ENCODE data around the gene DEFB123.

GRCh38 chr20:31497838-31498540 is 57.6 kb downstream of the DEFB123 start:
- TF ChIP-seq POLR2AphosphoS5 (IDR thresholded peaks at IDR 0.05; ENCODE audit: low read depth, low read length), result no peak
- TF ChIP-seq NFIC (IDR thresholded peaks at IDR 0.05; ENCODE audit: borderline replicate concordance), result no peak
- no peak for TF ChIP-seq EP300 (IDR thresholded peaks at IDR 0.05; ENCODE audit: borderline replicate concordance in 1 of 2, low read depth in 1 of 2, low read length in 1 of 2)
- no peak for TF ChIP-seq RXRA (IDR thresholded peaks at IDR 0.05; ENCODE audit: borderline replicate concordance, low read depth)
- no peak for TF ChIP-seq TCF12 (IDR thresholded peaks at IDR 0.05)
- no peak for TF ChIP-seq SMC3 (IDR thresholded peaks at IDR 0.05; ENCODE audit: low read depth, low read length)
- no peak for TF ChIP-seq RAD21 (IDR thresholded peaks at IDR 0.05; ENCODE audit: low read length)
- 0 out of 2 replicates have a peak, but pooled peaks have one; percentile 33 for TF ChIP-seq RFX5 (IDR thresholded peaks at IDR 0.05; ENCODE audit: low read length)
- no peak for TF ChIP-seq CTCF (IDR thresholded peaks at IDR 0.05)
- TF ChIP-seq MXI1 (IDR thresholded peaks at IDR 0.05; ENCODE audit: low read depth, low read length), result no peak
- no peak for TF ChIP-seq CHD2 (IDR thresholded peaks at IDR 0.05; ENCODE audit: low read length, partially characterized antibody)
- TF ChIP-seq TAF1 (IDR thresholded peaks at IDR 0.05; ENCODE audit: borderline replicate concordance, low read depth, low read length), result no peak
- no peak for TF ChIP-seq ELF1 (IDR thresholded peaks at IDR 0.05)

All from SK-N-SH (cell line).